HepG2 (cell line): ENCODE data around the gene ANTXR1. TPM values are rescaled to one million over a fixed set of nuclear protein-coding genes. Genes with fewer than 3 reads are reported as not detected.

Experiments used
- ATRX ChIP-seq: sonication (generic); formaldehyde crosslinking; IDR thresholded peaks from 2 replicates; pipeline ENCODE4 v1.4.0; 2020; ENCODE audit warnings: missing genetic modification reagents, borderline replicate concordance
- ETV5 ChIP-seq: IDR thresholded peaks from 2 replicates; pipeline ENCODE4 v1.6.1; 2018; ENCODE audit warnings: missing biosample characterization, missing genetic modification reagents, inconsistent platforms, borderline replicate concordance
- FIP1L1 ChIP-seq: fragments of 200-400 bp; formaldehyde crosslinking; IDR thresholded peaks from 2 replicates; pipeline ENCODE4 v1.6.1; 2018; ENCODE audit warnings: low read depth, mild to moderate bottlenecking, low read length, moderate library complexity, borderline replicate concordance; ENCODE audit not compliant: insufficient read depth
- FOXA3 ChIP-seq: IDR thresholded peaks from 2 replicates; pipeline ENCODE4 v1.6.1; 2016; ENCODE audit warnings: missing genetic modification reagents, missing compliant biosample characterization
- GATAD1 ChIP-seq: IDR thresholded peaks from 2 replicates; pipeline ENCODE4 v1.6.1; 2016; ENCODE audit warnings: missing genetic modification reagents, missing compliant biosample characterization
- HDAC2 ChIP-seq: sonication (generic); formaldehyde crosslinking; IDR thresholded peaks from 2 replicates; pipeline ENCODE4 v1.4.0; 2020; ENCODE audit warnings: missing genetic modification reagents
- IKZF5 ChIP-seq: IDR thresholded peaks from 2 replicates; pipeline ENCODE4 v1.6.1; 2018; ENCODE audit warnings: missing genetic modification reagents, mild to moderate bottlenecking, missing compliant biosample characterization
- ISX ChIP-seq: sonication (generic); formaldehyde crosslinking; conservative IDR thresholded peaks from 2 replicates; pipeline ENCODE4 v1.5.0; 2020; ENCODE audit warnings: missing genetic modification reagents
- JARID2 ChIP-seq: sonication (generic); formaldehyde crosslinking; IDR thresholded peaks from 2 replicates; pipeline ENCODE4 v1.8.1; 2023; ENCODE audit warnings: missing genetic modification reagents, inconsistent platforms; ENCODE audit not compliant: insufficient replicate concordance
- ONECUT2 ChIP-seq: sonication (generic); formaldehyde crosslinking; IDR thresholded peaks from 2 replicates; pipeline ENCODE4 v1.4.0; 2020; ENCODE audit warnings: missing genetic modification reagents
- PITX1 ChIP-seq: sonication (generic); formaldehyde crosslinking; IDR thresholded peaks from 2 replicates; pipeline ENCODE4 v1.5.1; 2020; ENCODE audit warnings: mild to moderate bottlenecking, missing genetic modification reagents
- RARA ChIP-seq: IDR thresholded peaks from 2 replicates; pipeline ENCODE4 v1.6.1; 2016; ENCODE audit warnings: missing genetic modification reagents, missing compliant biosample characterization
- RXRA ChIP-seq: sonication (generic); formaldehyde crosslinking; IDR thresholded peaks from 2 replicates; pipeline ENCODE4 v1.5.1; 2020; ENCODE audit warnings: missing genetic modification reagents
- SIN3A ChIP-seq: IDR thresholded peaks from 2 replicates; pipeline ENCODE4 v1.6.1; 2011; ENCODE audit warnings: low read depth, mild to moderate bottlenecking, control low read depth, low read length, borderline replicate concordance
- SMAD9 ChIP-seq: sonication (generic); formaldehyde crosslinking; IDR thresholded peaks from 2 replicates; pipeline ENCODE4 v1.5.1; 2020; ENCODE audit warnings: mild to moderate bottlenecking, missing genetic modification reagents
- SP5 ChIP-seq: IDR thresholded peaks from 2 replicates; pipeline ENCODE4 v1.6.1; 2016; ENCODE audit warnings: low read depth, borderline replicate concordance
- TOE1 ChIP-seq: sonication (generic); formaldehyde crosslinking; IDR thresholded peaks from 2 replicates; pipeline ENCODE4 v1.4.0; 2020; ENCODE audit warnings: mild to moderate bottlenecking, missing genetic modification reagents
- U2AF1 ChIP-seq: fragments of 200-400 bp; formaldehyde crosslinking; optimal IDR thresholded peaks from 2 replicates; pipeline ENCODE3; 2017; ENCODE audit warnings: mild to moderate bottlenecking, low read depth, low read length
- XRCC5 ChIP-seq: fragments of 200-400 bp; formaldehyde crosslinking; optimal IDR thresholded peaks from 2 replicates; pipeline ENCODE3; 2017; ENCODE audit warnings: mild to moderate bottlenecking, low read length
- ZMYM3 ChIP-seq: sonication (generic); formaldehyde crosslinking; IDR thresholded peaks from 2 replicates; pipeline ENCODE4 v1.5.1; 2020; ENCODE audit warnings: mild to moderate bottlenecking, missing genetic modification reagents
- ZNF143 ChIP-seq: sonication (generic); formaldehyde crosslinking; IDR thresholded peaks from 2 replicates; pipeline ENCODE4 v1.4.0; 2020; ENCODE audit warnings: missing genetic modification reagents
- ZNF205 ChIP-seq: IDR thresholded peaks from 2 replicates; pipeline ENCODE4 v1.6.1; 2018; ENCODE audit warnings: missing biosample characterization, missing genetic modification reagents
- ZNF207 ChIP-seq: fragments of 450-650 bp; IDR thresholded peaks from 2 replicates; pipeline ENCODE4 v1.6.1; 2016; ENCODE audit warnings: antibody characterized with exemption, borderline replicate concordance
- ZNF383 ChIP-seq: sonication (generic); formaldehyde crosslinking; IDR thresholded peaks from 2 replicates; pipeline ENCODE4 v1.4.0; 2020; ENCODE audit warnings: missing genetic modification reagents, mild to moderate bottlenecking, borderline replicate concordance
- ZNF674 ChIP-seq: sonication (generic); formaldehyde crosslinking; IDR thresholded peaks from 2 replicates; pipeline ENCODE4 v1.5.0; 2020; ENCODE audit warnings: low read depth, mild to moderate bottlenecking, missing genetic modification reagents
- ZNF709 ChIP-seq: sonication (generic); formaldehyde crosslinking; IDR thresholded peaks from 2 replicates; pipeline ENCODE4 v1.5.0; 2020; ENCODE audit warnings: mild to moderate bottlenecking, missing genetic modification reagents
- polyA plus RNA-seq, 8 experiments: library from polyadenylated mRNA; depleted of rRNA in 3 of 8; stranded (reverse) in 7 of 8; unstranded in 1 of 8; fragments of >200 nt; fragmentation: Illumina TruSeq in 4 of 8; extraction: Trizol in 4 of 8; gene quantifications; 2 replicates each; pipeline versions ENCODE4 v1.2.1 to v1.2.3, GENCODE V29; 2011 to 2016; ENCODE audit warnings: low read depth in 4 of 8, missing spikeins in 1 of 8, mixed read lengths in 1 of 8; ENCODE audit not compliant: insufficient read depth in 1 of 8
- total RNA-seq, 5 experiments: library from RNA; depleted of rRNA; stranded (reverse); fragments of >200 nt; fragmentation: Illumina TruSeq; extraction: Trizol; gene quantifications; 2 replicates each; pipeline ENCODE4 v1.2.3, GENCODE V29; 2016; ENCODE audit warnings: low read depth in 1 of 5
- TF ChIP-seq, protein P1 (sequence below): sonication (generic); formaldehyde crosslinking; conservative IDR thresholded peaks from 2 replicates; pipeline ENCODE4 v1.5.0; 2020; ENCODE audit warnings: missing genetic modification reagents
- TF ChIP-seq, protein P2 (sequence below): sonication (generic); formaldehyde crosslinking; IDR thresholded peaks from 2 replicates; pipeline ENCODE4 v1.4.0; 2020; ENCODE audit warnings: missing genetic modification reagents, borderline replicate concordance
- TF ChIP-seq, protein P3 (sequence below): sonication (generic); formaldehyde crosslinking; conservative IDR thresholded peaks from 2 replicates; pipeline ENCODE4 v1.8.1; 2023; ENCODE audit warnings: missing genetic modification reagents

The ANTXR1 gene
- total and polyA plus RNA-seq, 2 of the 13 experiments (the other 11 are each of a cell fraction or from before 2014, with no cell fraction given): 4.5 to 12.7 TPM

DNA sequence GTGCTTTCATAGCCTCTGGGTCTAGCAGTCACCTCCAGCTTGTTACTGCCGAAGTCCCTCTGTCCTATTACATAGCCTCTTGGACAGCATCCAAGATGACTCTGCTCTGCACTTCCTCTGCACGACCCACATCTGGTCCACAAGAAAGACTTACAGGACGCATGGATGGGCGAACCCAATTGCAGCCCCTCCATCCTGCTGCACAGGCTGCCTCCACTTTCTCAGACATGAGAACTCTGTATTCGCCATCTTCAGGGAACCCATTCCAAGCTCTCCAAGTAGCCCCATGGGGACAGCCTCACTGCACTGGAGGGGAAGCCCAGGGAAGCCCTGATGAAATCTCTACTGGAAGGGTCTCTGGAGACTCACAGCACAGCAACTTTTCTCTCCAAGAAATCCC, 201.9 kb downstream of the ANTXR1 start (continued):
- TF ChIP-seq, protein P1, sequence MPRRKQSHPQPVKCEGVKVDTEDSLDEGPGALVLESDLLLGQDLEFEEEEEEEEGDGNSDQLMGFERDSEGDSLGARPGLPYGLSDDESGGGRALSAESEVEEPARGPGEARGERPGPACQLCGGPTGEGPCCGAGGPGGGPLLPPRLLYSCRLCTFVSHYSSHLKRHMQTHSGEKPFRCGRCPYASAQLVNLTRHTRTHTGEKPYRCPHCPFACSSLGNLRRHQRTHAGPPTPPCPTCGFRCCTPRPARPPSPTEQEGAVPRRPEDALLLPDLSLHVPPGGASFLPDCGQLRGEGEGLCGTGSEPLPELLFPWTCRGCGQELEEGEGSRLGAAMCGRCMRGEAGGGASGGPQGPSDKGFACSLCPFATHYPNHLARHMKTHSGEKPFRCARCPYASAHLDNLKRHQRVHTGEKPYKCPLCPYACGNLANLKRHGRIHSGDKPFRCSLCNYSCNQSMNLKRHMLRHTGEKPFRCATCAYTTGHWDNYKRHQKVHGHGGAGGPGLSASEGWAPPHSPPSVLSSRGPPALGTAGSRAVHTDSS (CRISPR knock-in tag): no peak
- TF ChIP-seq GATAD1 (CRISPR knock-in tag) (no peak), RARA (CRISPR knock-in tag) (peak; percentile 55), ISX (CRISPR knock-in tag) (no peak), ONECUT2 (CRISPR knock-in tag) (no peak), ZNF674 (no peak), ETV5 (peak; percentile 47; the same call in 1 of the 2 replicates), SMAD9 (CRISPR knock-in tag) (no peak), XRCC5 (no peak), JARID2 (CRISPR knock-in tag) (no peak), SP5 (CRISPR knock-in tag) (no peak), RXRA (0 out of 2 replicates have a peak, but pooled peaks have one; percentile 29), ZNF143 (CRISPR knock-in tag) (no peak), FIP1L1 (no peak), HDAC2 (CRISPR knock-in tag) (0 out of 2 replicates have a peak, but pooled peaks have one; percentile 22), PITX1 (CRISPR knock-in tag) (no peak), ZNF383 (CRISPR knock-in tag) (no peak), ATRX (CRISPR knock-in tag) (no peak), U2AF1 (no peak), TOE1 (CRISPR knock-in tag) (no peak), ZNF205 (CRISPR knock-in tag) (no peak), SIN3A (no peak), ZMYM3 (CRISPR knock-in tag) (0 out of 2 replicates have a peak, but pooled peaks have one; percentile 25), ZNF207 (no peak), FOXA3 (CRISPR knock-in tag) (peak; percentile 39; the same call in 1 of the 2 replicates), ZNF709 (CRISPR knock-in tag) (no peak), IKZF5 (CRISPR knock-in tag) (peak; percentile 35; the same call in 1 of the 2 replicates)
- TF ChIP-seq, protein P2, sequence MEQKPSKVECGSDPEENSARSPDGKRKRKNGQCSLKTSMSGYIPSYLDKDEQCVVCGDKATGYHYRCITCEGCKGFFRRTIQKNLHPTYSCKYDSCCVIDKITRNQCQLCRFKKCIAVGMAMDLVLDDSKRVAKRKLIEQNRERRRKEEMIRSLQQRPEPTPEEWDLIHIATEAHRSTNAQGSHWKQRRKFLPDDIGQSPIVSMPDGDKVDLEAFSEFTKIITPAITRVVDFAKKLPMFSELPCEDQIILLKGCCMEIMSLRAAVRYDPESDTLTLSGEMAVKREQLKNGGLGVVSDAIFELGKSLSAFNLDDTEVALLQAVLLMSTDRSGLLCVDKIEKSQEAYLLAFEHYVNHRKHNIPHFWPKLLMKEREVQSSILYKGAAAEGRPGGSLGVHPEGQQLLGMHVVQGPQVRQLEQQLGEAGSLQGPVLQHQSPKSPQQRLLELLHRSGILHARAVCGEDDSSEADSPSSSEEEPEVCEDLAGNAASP (CRISPR knock-in tag): no peak
- TF ChIP-seq, protein P3, sequence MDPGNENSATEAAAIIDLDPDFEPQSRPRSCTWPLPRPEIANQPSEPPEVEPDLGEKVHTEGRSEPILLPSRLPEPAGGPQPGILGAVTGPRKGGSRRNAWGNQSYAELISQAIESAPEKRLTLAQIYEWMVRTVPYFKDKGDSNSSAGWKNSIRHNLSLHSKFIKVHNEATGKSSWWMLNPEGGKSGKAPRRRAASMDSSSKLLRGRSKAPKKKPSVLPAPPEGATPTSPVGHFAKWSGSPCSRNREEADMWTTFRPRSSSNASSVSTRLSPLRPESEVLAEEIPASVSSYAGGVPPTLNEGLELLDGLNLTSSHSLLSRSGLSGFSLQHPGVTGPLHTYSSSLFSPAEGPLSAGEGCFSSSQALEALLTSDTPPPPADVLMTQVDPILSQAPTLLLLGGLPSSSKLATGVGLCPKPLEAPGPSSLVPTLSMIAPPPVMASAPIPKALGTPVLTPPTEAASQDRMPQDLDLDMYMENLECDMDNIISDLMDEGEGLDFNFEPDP (CRISPR knock-in tag): no peak
